ENCODE results near the gene PTGES. TPM values are rescaled to one million over a fixed set of nuclear protein-coding genes. Genes with fewer than 3 reads are reported as not detected.
"Not testable (repeated sequence)": the region's sequence is repeated elsewhere in the genome, so short reads cannot be mapped to it uniquely, and the experiment has no call there.

PTGES gene, protein sequence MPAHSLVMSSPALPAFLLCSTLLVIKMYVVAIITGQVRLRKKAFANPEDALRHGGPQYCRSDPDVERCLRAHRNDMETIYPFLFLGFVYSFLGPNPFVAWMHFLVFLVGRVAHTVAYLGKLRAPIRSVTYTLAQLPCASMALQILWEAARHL
- total RNA-seq (2014; rRNA removed), result 0.34 and 0.64 TPM in 2 replicates
- polyA plus RNA-seq (2012), result 6.6 TPM

DNA sequence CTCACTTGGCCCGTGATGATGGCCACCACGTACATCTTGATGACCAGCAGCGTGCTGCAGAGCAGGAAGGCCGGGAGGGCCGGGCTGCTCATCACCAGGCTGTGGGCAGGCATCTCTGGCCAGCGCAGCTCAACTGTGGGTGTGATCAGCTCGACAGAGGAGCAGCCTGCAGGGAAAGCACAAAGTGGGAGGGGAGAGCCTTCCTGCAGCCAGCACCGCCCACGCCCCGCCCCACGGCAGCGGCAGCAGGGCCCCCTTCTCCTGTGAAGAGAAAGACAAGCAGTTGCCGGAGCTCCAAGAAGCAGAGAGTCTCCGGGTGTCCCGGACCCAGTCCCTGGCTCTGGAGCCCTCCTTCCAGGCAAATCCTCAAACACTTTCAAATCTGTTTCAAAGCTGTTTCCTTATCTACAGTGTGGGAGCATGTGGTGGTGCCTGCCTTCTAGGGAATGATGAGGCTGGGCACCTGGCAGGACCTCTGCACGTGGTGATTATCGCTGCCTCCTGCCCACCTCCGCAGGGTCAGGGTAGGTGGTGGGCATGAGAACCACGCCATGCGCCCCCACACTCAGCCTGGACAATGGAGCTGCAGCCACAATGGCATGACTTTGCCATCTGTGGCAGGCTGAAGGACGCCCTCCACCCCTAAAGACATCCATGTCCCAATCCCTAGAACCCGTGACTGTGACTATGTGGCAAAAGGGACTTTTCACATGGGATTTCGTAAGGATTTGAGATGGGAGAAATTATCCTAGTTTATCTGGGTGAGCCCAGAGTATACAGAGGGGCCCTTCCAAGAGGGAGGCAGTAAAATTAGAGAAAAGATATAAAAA lies at the start of gene PTGES:
Gene PTGES, minus strand, starts transcription at position 143 of the 830 bp plus-strand sequence. Its CDS starts 30 bp downstream, at position 113.
- DNase-seq (ENCODE audit: low read depth), result peak; percentile 67

DNA sequence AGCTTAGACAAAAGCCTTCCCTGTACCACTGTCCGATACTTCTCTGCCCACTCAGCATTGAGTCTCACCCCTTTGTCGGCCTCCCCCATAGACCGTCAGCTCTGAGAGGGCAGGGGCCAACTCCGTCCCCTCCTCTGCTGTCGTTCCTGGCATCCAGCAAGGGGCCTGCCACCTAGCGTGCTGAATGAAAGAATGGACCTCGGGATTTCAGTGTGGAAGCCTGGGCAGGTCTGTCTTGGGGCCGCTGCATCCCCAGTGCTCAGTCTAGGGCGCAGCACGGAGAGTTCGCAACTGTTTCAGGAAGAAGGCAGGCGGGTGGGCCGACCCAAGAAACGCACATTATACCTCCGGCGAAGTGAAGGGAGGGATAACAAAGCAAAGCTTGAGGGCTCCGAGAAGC lies 48.7 kb upstream of the PTGES start:
- no peak for DNase-seq (ENCODE audit: low read depth)

DNA sequence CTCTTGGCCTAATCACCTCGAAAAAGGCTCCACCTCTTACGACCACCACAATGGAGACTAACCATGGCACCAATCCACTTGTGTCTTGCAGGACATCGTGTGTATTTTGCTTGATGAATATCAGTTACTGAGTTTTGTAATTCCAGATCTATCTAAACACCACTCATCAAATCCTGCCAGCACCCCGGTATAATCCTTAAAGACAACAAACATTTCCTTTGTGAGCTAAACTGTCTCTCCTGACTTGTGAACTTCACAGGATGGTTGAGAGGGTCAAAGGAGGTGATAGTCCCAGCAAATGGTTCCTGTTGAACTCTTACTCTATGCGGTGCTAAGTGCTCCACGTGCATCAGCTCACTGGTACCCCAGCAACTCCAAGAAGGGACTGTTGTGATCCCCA lies 46.1 kb upstream of the PTGES start:
- no peak for DNase-seq (ENCODE audit: low read depth)

DNA sequence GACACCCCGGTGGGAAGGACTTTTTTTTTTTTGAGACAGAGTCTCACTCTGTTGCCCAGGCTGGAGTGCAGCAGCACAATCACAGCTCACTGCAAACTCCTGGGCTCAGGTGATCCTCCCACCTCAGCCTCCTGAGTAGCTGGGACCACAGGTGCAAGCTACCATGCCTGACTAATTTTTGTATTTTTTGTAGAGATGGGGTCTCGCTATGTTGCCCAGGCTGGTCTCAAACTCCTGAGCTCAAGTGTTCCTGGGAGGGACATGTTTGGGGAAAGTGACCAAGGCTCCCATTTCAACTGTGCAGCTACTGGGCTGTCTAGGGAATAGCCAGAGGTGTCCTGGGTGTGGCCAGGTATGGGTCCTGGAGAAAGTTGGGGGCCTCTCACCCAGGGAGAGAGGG lies 43.2 kb upstream of the PTGES start:
- not testable (repeated sequence) for DNase-seq (ENCODE audit: low read depth)

DNA sequence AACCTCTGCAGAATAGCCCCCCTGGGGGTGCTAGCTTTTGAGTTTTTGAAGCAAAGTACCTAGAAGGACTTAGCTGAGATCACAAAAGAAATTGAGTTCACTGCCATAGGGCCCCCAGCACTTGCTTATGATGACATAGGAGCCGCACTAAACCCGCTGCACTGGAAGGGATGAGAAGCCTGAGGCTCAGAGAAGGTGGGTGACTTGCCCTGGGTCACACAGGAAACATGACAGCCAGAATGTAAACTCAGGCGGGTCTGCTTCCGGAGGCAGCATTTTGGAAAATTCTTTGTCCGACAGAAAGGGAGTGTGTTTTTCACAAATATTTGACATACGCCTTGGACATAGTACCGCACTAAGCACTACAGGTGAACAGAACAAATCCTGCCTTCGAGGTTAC lies 41.7 kb upstream of the PTGES start:
- DNase-seq (ENCODE audit: low read depth), result no peak

DNA sequence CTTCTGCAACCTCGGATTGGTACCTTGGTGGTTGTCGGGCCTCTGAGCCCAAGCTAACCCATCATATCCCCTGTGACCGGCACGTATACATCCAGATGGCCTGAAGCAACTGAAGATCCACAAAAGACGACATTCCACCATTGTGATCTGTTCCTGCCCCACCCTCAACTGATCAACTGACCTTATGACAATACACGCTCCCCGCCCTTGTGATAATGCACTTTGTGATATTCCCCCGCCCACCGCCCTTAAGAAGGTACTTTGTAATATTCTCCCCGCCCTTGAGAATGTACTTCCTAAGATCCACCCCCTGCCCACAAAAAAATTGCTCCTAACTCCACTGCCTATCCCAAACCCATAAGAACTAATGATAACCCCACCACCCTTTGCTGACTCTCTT lies 33.6 kb upstream of the PTGES start:
- no peak for DNase-seq (ENCODE audit: low read depth)

DNA sequence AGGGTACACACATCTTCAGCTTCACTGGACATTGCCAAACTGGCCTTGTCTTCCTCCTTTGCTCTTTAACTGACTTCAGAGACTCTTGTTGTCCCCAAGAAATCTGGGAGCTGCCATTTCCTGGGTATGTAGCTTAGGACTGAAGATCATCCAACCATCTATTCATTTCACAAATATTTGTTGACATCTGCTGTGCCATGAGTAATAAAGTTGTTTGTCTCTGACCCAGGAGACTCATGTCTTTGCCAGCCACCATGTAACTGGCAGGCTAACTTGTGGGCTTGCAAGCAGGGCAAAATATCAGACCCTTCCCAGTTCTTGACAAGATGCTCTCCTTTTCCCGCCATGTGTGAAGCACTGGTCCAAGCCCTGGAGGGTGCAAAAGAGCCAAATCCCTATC lies 33.0 kb upstream of the PTGES start:
- DNase-seq (ENCODE audit: low read depth), result no peak

DNA sequence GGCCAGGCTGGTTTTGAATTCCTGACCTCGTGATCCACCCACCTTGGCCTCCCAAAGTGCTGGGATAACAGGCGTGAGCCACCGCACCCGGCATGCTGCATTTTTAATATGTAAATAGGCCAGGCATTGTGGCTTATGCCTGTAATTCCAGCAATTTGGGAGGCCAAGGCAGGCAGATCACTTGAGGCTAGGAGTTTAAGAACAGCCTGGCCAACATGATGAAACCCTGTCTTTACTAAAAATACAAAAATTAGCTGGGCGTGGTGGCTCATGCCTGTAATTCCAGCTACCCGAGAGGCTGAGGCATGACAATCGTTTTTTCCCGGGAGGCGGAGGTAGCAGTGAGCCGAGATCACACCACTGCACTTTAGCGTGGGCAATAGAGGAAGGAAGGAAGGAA lies 32.1 kb upstream of the PTGES start:
- not testable (repeated sequence) for DNase-seq (ENCODE audit: low read depth)

DNA sequence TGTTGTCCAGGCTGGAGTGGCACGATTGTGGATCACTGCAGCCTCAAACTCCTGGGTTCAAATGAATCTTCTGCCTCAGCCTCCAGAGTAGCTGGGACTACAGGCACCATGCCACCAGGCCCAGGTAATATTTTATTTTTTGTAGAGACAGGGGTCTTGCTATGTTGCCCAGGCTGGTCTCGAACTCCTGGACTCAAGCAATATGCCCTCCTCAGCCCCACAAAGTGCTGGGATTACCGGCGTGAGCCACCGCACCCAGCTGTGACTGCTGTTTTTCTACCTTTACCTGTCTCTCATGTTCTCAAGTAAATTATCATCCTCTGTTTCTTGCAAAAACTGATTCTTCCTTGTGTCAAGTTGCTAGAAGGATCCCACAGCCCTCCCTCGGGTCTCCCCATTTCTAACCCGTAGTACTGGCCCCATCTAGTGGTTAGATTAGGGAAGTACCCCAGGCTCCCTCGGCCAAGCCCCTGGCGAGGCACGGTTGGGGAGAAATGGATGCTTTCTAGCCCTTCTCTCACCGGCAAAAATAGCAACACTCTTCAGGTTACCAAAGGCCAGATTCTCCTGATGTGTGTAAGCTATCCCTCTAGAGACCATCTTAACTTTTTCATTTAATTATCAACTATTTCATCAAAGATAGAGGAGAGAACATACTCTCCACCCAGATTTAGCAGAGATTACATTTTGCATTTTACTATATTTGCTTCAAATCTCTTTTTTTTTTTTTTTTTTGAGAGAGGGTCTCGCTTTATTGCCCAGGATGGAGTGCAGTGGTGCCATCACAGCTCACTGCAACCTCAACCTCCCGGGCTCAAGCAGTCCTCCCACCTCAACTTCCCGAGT lies 30.9 kb upstream of the PTGES start:
- peak; percentile 55 for DNase-seq (ENCODE audit: low read depth)

DNA sequence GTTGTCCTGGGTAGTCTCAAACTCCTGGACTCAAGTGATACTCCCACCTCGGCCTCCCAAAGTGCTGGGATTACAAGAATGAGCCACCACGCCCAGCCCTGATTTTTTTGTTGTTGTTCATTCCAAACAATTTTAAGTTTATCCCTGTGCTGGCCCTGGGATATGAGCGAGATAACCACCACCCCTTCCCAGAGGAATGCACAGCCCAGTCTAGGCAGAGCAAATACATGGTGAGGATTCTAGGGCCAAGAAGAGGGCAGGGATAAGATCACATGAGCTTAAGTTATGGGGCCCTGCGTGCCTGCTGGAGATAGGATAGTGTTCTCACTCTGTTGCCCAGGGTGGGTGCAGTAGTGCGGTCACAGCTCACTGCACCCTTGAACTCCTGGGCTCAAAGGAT lies 29.1 kb upstream of the PTGES start:
- DNase-seq (ENCODE audit: low read depth), result no peak

DNA sequence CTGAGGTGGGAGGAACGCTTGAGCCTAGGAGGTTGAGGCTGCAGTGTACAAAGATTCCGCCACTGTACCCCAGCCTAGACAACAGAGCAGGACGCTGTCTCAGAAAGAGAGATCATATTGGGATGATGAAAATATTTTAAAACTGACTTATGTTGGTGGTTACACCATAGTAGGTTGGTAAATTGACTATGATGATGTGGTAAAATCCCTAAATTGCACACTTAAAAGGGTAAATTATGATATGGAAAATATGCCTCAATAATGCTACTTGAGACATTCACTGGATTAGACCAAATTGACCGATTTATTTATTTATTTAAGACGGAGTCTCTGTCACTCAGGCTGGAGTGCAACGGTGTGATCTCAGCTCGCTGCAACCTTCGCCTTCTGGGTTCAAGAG lies 28.3 kb upstream of the PTGES start:
- no peak for DNase-seq (ENCODE audit: low read depth)

DNA sequence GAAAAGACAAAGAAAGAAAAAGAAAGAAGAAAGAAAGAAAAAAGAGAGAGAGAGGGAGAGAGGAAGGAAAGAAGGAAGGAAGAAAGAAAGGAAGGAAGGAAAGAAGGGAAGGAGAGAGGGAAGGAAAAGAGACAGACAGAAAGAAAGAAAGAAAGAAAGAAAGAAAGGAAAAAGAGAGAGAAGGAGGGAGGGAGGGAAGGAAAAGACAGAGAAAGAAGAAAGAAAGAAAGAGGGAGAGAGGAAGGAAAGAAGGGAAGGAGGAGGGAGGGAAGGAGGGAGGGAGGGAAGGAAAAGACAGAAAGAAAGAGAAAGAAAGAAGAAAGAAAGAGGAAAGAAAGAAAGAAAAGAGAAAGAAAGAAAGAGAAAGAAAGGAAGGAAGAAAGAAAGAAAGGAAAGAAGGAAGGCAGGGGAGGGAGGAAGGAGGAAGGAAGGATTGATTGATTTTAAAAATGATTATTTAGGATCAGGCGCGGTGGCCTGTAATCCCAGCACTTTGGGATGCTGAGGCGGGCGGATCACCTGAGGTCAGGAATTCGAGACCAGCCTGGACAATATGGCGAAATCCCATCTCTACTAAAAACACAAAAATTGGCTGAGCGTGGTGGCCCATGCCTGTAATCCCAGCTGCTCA lies 26.8 kb upstream of the PTGES start:
- no peak for DNase-seq (ENCODE audit: low read depth)

DNA sequence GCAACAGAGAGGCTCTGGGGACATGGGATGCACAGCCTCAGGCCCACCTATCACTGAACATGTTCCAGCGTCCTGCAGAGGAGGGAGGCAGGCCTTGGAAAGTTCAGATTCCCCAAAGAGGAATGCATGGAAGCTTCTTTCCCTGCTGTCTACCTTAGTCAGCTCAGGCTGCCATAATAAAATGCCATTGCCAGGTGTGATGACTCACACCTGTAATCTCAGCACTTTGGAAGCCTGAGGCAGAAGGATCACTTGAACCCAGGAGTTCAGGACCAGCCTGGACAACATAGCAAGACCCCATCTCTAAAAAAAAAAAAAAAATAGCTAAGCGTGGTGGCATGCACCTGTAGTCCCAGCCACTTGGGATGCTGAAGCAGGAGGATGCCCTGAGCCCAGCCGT lies 25.6 kb upstream of the PTGES start:
- DNase-seq (ENCODE audit: low read depth), result no peak

DNA sequence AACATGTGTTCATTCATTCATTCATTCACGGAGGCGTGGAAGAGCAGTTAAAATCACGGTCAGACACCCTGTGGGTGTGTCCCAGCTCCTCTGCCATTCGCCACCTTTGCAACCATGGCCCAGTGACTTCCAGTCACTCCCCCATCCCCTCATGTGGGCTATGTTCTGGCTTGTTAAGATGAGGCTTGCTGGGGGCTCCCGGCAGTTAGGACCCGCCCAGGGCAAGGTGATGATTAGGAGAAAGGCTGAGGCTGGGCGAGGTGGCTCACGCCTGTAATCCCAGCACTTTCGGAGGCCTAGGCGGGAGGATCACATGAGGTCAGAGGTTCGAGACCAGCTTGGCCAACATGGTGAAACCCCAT lies 24.9 kb upstream of the PTGES start:
- no peak for DNase-seq (ENCODE audit: low read depth)

DNA sequence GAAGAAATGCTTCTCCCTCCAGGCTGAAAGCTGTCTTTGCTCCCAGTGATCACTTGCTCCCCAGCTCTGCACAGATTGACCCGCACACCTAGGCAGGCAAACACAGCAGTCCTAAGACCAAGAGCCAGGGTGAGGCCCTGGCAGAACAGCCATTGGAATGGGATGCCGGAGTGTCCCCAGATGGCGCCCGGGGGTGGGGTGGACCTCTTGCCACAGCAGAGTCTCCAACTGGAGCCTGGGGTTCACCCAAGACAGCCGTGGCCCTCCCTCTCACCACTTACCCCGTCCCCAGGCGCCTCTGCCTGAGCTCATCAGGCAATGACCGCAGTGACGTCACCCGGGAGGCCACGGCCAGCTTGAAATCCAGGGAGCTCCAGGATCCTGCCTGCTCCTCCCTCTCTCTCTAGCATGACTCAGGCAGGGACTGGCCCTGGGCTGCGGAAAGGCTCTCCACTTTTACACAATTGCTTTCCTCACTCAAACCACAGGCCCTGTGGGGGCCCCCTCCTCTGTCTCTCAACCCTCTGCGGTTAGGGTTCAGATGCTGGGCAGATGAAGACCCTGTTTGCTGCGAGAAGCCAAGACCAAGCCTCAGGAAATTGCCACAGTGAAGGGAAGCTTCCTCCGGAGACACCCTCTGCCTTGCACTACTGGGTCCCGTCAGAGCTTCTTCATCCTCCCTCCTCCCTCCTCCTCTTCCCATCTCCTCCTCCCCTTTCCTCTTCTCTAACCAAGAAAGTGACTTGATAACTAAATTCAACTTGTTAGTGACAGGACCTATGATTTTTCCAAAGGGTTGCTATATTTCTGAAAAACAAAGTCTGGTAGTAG lies 24.3 kb upstream of the PTGES start:
- peak; percentile 99 for DNase-seq (ENCODE audit: low read depth)

DNA sequence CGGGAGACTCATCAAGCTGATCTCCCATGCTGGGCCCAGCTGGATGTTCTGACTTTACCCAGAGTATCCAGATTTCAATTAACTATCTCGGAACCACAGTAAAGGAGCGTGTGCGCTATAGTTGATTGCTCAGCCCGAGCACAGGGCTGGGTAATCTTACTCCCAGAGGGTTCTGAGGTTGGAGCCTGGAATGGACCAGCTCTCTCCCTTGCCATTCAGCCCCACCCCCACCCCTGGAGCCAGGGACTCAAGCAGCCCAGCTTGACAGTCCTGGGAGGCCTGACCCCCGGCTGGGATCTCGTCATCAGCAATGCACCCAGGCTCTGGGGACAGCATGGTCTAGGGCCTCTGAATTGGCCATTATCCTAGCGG lies 23.7 kb upstream of the PTGES start:
- DNase-seq (ENCODE audit: low read depth), result peak; percentile 41

DNA sequence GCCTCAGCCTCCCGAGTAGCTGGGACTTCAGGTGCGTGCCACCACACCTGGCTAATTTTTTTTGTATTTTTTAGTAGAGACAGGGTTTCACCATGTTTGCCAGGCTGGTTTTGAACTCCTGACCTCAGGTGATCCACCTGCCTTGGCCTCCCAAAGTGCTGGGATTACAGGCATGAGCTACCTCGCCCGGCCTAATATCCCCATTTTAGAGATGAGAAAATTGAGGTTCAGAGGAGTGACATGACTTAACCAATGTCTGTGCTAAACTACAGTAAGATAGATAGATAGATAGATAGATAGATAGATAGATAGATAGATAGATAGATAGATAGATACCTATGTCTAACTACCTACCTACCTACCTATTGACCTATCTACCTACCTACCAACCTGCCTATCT lies 23.3 kb upstream of the PTGES start:
- DNase-seq (ENCODE audit: low read depth), result not testable (repeated sequence)

DNA sequence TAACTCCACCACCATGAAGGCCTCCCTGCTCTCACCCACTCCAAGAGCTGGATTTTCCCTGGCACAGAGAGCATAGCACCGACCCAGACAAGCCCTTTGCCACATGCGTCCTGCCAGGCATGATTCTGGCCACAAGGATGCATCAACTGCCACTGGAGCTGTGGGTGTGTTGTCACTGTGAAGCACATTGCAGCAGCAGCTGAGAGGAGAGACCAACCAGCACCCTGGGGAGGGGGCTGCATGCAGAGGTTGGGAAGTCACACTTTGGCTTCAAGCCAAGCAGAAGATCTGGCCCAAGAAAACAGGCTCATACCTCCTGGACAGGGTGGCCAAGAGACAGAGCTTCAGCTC lies 22.6 kb upstream of the PTGES start:
- DNase-seq (ENCODE audit: low read depth), result no peak

DNA sequence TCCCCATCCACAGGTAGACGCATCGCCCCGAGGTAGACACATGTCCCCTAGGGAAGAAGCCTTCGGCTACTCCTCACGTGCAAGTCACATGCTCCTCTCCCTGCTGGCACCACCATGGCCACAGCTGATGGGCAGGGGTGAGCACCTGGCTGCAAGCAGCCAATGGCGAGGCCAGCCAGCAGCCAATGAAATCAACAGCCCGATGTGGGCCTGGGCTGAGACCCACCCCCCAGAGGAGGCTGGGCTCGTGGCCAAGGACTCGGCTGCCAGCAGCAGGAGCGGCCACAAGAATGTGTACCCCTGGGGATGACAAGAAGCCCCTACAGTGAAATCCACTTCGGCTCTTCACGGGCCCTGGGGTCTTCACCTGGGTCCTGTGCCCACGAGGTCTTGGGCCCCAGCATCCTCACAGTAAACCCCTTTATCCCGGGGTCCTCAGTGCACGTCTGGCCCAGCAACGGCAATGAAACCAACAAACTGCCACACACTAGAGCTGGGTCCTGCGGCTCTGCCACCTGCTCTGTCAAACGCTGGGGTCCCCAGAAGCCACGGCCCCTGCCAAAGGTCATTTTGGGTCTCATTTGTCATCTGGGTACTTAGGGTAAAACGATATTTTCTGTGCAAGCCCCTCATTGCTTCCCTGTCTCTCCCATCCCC lies 22.1 kb upstream of the PTGES start:
- DNase-seq (ENCODE audit: low read depth), result no peak

DNA sequence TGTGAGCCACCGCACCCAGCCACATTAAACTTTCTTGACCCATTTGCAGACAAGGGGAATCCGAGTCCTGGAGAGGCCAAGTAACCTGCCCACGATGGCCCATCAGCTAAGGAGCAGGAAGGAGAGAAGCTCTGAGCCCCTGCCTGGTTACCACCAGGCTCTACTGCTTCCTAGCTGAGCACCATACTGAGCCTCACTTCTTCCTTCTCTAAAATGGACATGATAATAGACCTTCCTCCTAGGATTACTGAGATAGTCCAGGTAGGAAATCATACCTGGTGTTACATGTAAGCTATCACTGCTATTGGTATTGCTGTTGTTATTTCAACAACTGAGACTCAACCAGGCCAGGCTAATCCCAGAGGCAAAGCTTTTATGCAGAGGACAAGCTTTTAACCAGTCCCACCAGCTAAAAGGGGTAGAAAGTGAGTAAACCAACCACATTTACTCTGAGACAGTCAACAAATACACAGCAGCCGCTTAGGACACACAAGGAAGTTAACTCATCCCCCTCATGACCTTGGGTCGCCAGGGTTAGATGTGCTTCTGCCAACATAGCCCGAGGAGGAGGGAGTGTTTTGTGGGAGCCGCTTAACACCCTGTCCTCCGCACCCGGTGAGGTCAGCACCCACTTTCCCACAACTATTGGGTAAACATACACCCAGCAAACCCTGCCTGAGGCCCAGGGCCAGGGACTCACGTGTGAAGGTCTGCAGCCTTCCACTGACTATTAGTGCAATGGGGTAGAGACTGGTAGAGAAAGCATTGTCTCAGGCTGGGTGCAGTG lies 20.6 kb upstream of the PTGES start:
- peak; percentile 93 for DNase-seq (ENCODE audit: low read depth)
